A549 treated with Mapracorat at 1 μM for 4 hours (cell line): ENCODE data around the gene KBTBD2. TPM values are rescaled to one million over a fixed set of nuclear protein-coding genes. Genes with fewer than 3 reads are reported as not detected.

Experiments used
- total RNA-seq: library from RNA; stranded (reverse); fragments of 200-300 nt; extraction: Qiagen RNA extraction; gene quantifications from 5 replicates; pipeline ENCODE4 v1.2.3, GENCODE V29; 2022

KBTBD2 gene
- 22.3 to 26.2 TPM (median 25.2 TPM) in 5 replicates for total RNA-seq

GRCh38 chr7:32891043-32891799 lies at the start of gene KBTBD2:
KBTBD2 (minus strand) TSS chr7:32891760; CDS start chr7:32879604, 12,156 bp downstream.

Other genes with a start within 250 kb of the KBTBD2 start
- gene FKBP9, start 65.7 kb upstream of the KBTBD2 start, total RNA-seq: 78.2 to 120 TPM (median 87.7 TPM) in 5 replicates
- gene NT5C3A, start 171.0 kb upstream of the KBTBD2 start, total RNA-seq: 31.6 to 39.1 TPM (median 35.3 TPM) in 5 replicates
- 32.2 to 36.0 TPM (median 32.8 TPM) in 5 replicates for gene RP9, start 217.6 kb upstream of the KBTBD2 start, total RNA-seq
- gene BBS9, start 237.8 kb upstream of the KBTBD2 start, total RNA-seq: 1.6 to 3.8 TPM (median 3.1 TPM) in 5 replicates